Measurements from ENCODE around the gene NECAP2. TPM values are rescaled to one million over a fixed set of nuclear protein-coding genes. Genes with fewer than 3 reads are reported as not detected.

Gene NECAP2
- total and polyA plus RNA-seq, 4 donors = 21.8 to 41.8 (median 26.2) TPM

DNA sequence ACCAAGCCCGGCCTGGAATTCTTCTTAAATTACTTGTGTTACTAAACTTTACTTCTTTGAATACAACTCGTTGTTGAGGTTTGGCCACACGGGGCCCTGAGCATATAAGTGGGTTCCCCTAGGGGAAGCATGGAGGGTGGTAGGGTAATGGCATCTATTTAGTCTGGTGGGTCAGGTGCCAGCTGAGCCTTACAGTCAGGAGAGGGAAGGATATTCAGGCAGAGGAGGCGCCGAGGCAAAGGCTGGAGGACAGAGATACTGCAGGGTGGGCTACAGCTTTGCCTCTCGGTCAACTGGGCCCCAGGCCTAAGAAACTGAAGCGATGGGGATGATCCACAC lies 424 bp upstream of the NECAP2 start:
- TF ChIP-seq, protein P1, sequence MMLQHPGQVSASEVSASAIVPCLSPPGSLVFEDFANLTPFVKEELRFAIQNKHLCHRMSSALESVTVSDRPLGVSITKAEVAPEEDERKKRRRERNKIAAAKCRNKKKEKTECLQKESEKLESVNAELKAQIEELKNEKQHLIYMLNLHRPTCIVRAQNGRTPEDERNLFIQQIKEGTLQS (IDR thresholded peaks at IDR 0.05) = no peak
- TF ChIP-seq, protein P2, sequence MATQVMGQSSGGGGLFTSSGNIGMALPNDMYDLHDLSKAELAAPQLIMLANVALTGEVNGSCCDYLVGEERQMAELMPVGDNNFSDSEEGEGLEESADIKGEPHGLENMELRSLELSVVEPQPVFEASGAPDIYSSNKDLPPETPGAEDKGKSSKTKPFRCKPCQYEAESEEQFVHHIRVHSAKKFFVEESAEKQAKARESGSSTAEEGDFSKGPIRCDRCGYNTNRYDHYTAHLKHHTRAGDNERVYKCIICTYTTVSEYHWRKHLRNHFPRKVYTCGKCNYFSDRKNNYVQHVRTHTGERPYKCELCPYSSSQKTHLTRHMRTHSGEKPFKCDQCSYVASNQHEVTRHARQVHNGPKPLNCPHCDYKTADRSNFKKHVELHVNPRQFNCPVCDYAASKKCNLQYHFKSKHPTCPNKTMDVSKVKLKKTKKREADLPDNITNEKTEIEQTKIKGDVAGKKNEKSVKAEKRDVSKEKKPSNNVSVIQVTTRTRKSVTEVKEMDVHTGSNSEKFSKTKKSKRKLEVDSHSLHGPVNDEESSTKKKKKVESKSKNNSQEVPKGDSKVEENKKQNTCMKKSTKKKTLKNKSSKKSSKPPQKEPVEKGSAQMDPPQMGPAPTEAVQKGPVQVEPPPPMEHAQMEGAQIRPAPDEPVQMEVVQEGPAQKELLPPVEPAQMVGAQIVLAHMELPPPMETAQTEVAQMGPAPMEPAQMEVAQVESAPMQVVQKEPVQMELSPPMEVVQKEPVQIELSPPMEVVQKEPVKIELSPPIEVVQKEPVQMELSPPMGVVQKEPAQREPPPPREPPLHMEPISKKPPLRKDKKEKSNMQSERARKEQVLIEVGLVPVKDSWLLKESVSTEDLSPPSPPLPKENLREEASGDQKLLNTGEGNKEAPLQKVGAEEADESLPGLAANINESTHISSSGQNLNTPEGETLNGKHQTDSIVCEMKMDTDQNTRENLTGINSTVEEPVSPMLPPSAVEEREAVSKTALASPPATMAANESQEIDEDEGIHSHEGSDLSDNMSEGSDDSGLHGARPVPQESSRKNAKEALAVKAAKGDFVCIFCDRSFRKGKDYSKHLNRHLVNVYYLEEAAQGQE (IDR thresholded peaks at IDR 0.05) = no peak
- TF ChIP-seq, protein P3, sequence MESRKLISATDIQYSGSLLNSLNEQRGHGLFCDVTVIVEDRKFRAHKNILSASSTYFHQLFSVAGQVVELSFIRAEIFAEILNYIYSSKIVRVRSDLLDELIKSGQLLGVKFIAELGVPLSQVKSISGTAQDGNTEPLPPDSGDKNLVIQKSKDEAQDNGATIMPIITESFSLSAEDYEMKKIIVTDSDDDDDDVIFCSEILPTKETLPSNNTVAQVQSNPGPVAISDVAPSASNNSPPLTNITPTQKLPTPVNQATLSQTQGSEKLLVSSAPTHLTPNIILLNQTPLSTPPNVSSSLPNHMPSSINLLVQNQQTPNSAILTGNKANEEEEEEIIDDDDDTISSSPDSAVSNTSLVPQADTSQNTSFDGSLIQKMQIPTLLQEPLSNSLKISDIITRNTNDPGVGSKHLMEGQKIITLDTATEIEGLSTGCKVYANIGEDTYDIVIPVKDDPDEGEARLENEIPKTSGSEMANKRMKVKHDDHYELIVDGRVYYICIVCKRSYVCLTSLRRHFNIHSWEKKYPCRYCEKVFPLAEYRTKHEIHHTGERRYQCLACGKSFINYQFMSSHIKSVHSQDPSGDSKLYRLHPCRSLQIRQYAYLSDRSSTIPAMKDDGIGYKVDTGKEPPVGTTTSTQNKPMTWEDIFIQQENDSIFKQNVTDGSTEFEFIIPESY (IDR thresholded peaks at IDR 0.05) = no peak
- TF ChIP-seq, protein P4, sequence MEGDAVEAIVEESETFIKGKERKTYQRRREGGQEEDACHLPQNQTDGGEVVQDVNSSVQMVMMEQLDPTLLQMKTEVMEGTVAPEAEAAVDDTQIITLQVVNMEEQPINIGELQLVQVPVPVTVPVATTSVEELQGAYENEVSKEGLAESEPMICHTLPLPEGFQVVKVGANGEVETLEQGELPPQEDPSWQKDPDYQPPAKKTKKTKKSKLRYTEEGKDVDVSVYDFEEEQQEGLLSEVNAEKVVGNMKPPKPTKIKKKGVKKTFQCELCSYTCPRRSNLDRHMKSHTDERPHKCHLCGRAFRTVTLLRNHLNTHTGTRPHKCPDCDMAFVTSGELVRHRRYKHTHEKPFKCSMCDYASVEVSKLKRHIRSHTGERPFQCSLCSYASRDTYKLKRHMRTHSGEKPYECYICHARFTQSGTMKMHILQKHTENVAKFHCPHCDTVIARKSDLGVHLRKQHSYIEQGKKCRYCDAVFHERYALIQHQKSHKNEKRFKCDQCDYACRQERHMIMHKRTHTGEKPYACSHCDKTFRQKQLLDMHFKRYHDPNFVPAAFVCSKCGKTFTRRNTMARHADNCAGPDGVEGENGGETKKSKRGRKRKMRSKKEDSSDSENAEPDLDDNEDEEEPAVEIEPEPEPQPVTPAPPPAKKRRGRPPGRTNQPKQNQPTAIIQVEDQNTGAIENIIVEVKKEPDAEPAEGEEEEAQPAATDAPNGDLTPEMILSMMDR (IDR thresholded peaks at IDR 0.05; ENCODE audit: low read depth, low read length, missing input control) = no peak
- TF ChIP-seq HNF4A (conservative IDR thresholded peaks at IDR 0.05) (no peak), FOXA2 (IDR thresholded peaks at IDR 0.05) (no peak), NR2F2 (IDR thresholded peaks at IDR 0.05) (no peak), SP1 (IDR thresholded peaks at IDR 0.05) (no peak), HNF4G (IDR thresholded peaks at IDR 0.05) (no peak), EGR1 (IDR thresholded peaks at IDR 0.05; ENCODE audit: low read depth in 2 of 2) (no peak), YY1 (IDR thresholded peaks at IDR 0.05) (no peak), FOXA1 (IDR thresholded peaks at IDR 0.05) (no peak), RAD21 (IDR thresholded peaks at IDR 0.05) (no peak), TAF1 (conservative IDR thresholded peaks at IDR 0.05) (no peak), GABPA (IDR thresholded peaks at IDR 0.05 in 1 of 2, conservative IDR thresholded peaks at IDR 0.05 in 1 of 2) (no peak), RXRA (IDR thresholded peaks at IDR 0.05) (no peak)
- H3K9ac ChIP-seq (ENCODE audit: low read depth in 1 of 2, low read length in 2 of 2) = no peak overlapping the region
- no peaks in the 10 kb centered on the region for H3K9me3 ChIP-seq (ENCODE audit: control insufficient read depth in 4 of 4, low read length in 3 of 4)
- no peak for DNase-seq (ENCODE audit: low spot score)
- peaks cover 2 to 5% (median 3%) of the 10 kb centered on the region in 4 donors for H3K36me3 ChIP-seq (ENCODE audit: control insufficient read depth in 4 of 4, insufficient read depth in 3 of 4, low read depth in 1 of 4, low read length in 3 of 4)
- no peak overlapping the region for H3K4me3 ChIP-seq (ENCODE audit: low read depth in 1 of 3, low read length in 3 of 3)
- peak overlapping the region in 1 of 2 donors; percentile 37 for H3K27ac ChIP-seq (ENCODE audit: low read depth in 1 of 2, low read length in 2 of 2)
- H3K27me3 ChIP-seq (ENCODE audit: control insufficient read depth in 4 of 4, insufficient read depth in 4 of 4, low read length in 3 of 4) = no peaks in the 10 kb centered on the region
- 60% methylated on average over 7 of the region's 7 CpGs for WGBS
- H3K4me1 ChIP-seq (ENCODE audit: control insufficient read depth in 4 of 4, insufficient read depth in 4 of 4, low read length in 3 of 4) = peaks cover 3 to 27% (median 13%) of the 10 kb centered on the region in 4 donors

DNA sequence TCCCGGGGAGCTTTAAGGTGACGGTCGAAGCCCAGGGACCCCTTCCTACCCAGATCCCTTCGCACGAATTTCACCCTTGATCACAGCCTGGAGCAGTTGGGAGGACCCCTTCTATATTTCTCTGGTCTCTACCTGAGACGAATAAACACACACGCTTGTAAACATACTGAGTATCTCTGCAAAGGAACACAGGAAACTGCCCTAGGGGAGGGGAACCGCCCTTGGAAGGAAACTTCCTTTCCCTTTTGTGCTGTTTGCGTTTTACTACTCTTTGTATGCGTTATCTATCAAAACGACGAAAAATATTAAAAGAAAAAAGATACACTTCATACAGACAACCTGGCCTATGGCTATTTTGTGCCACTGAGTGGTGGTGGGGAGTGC lies 750 bp downstream of the NECAP2 start:
- Histone ChIP-seq H3K36me3 (ENCODE audit: control insufficient read depth in 4 of 4, insufficient read depth in 3 of 4, low read depth in 1 of 4, low read length in 3 of 4) (peaks cover 4 to 7% (median 7%) of the 10 kb centered on the region in 4 donors), H3K27me3 (ENCODE audit: control insufficient read depth in 4 of 4, insufficient read depth in 4 of 4, low read length in 3 of 4) (no peaks in the 10 kb centered on the region), H3K27ac (ENCODE audit: low read depth in 1 of 2, low read length in 2 of 2) (peak overlapping the region; percentile 63 to 73), H3K9ac (ENCODE audit: low read depth in 1 of 2, low read length in 2 of 2) (peak overlapping the region; percentile 54 to 57), H3K4me1 (ENCODE audit: control insufficient read depth in 4 of 4, insufficient read depth in 4 of 4, low read length in 3 of 4) (peaks cover 3 to 27% (median 13%) of the 10 kb centered on the region in 4 donors), H3K4me3 (ENCODE audit: low read depth in 1 of 3, low read length in 3 of 3) (peak overlapping the region; percentile 73 to 97 (median 92)), H3K9me3 (ENCODE audit: control insufficient read depth in 4 of 4, low read length in 3 of 4) (no peaks in the 10 kb centered on the region)
- TF ChIP-seq JUND (IDR thresholded peaks at IDR 0.05) = no peak
- no peak for TF ChIP-seq RAD21 (IDR thresholded peaks at IDR 0.05)
- TF ChIP-seq, protein P3 (IDR thresholded peaks at IDR 0.05) = no peak
- TF ChIP-seq HNF4A (conservative IDR thresholded peaks at IDR 0.05) = no peak
- 7% methylated on average over 12 of the region's 12 CpGs for WGBS
- DNase-seq (ENCODE audit: low spot score) = no peak
